ENCODE results near the gene POLR2J.

Gene POLR2J

GRCh38 chr7:102424129-102424551, 54.6 kb downstream of the POLR2J start (continued):
- TF ChIP-seq ZNF148 (tag by site-specific recombination; IDR thresholded peaks at IDR 0.05; ENCODE audit: borderline replicate concordance) (no peak), REPIN1 (tag by site-specific recombination; IDR thresholded peaks at IDR 0.05; ENCODE audit: low read depth) (no peak), ZNF488 (tag by site-specific recombination; IDR thresholded peaks at IDR 0.05) (no peak), ZNF473 (tag by site-specific recombination; IDR thresholded peaks at IDR 0.05) (no peak), ZNF654 (tag by site-specific recombination; IDR thresholded peaks at IDR 0.05; ENCODE audit: low read depth) (no peak), ZNF398 (tag by site-specific recombination; IDR thresholded peaks at IDR 0.05) (no peak)

Measured in HEK293 (cell line).